HG02588 (cell line): ENCODE data around the gene LUZP4.
"Not testable (repeated sequence)": the region's sequence is repeated elsewhere in the genome, so short reads cannot be mapped to it uniquely, and the experiment has no call there.

Source experiments
- ATAC-seq: cut with Tn5 transposase; IDR thresholded peaks from one replicate; pipeline ENCODE4 v1.9.1; 2021; ENCODE audit warnings: mild to moderate bottlenecking, moderate library complexity; ENCODE audit not compliant: unreplicated experiment

The LUZP4 gene

DNA sequence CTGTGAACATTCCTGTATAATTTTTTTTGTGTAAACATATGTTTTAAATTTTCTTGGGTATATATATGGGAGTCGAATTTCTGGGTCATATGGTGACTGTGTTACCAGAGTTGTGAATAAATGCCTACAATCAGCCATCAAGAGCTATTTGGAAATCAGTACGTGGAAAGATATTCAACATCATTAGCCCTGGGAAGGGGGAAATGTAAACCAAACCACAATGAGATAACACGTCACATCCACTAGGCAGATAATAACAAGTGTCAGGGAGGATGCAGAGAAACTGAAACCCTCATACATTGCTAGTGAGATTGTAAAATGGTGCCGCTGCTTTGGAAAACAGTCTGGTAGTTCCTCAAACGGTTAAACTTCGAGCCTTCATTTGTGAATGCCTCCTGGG lies 43.9 kb downstream of the LUZP4 start:
- ATAC-seq: no peak

DNA sequence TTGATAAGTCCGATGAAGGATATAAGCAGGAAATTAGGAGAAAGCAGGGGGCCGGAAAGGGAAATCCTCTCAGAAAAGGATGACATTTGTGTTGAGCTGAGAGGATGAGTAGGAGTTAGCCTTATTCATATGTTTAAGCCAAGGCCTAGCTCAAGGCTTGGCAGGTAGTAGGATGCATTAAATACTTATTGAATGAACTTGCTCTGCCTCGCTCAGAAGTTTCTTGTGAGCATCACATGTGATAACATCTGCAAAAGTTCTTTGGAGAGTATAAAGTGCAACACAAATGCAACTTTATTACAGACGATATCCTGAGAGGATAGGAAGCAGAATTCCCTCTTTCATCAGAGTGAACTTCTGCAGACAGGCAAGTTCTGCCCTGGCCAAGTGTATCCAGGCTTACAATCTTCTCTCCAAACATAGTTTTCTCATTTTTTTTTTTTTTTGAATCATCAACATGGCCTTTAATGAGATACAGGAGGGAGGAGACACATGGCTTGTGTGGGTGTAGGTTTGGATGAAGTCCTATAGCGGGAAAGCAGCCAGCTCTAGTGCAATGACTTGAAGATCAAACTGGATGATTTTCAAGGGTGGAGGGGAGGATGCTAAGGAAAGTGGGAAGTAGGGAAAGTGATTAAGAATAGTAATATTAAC lies 48.1 kb downstream of the LUZP4 start:
- no peak for ATAC-seq

DNA sequence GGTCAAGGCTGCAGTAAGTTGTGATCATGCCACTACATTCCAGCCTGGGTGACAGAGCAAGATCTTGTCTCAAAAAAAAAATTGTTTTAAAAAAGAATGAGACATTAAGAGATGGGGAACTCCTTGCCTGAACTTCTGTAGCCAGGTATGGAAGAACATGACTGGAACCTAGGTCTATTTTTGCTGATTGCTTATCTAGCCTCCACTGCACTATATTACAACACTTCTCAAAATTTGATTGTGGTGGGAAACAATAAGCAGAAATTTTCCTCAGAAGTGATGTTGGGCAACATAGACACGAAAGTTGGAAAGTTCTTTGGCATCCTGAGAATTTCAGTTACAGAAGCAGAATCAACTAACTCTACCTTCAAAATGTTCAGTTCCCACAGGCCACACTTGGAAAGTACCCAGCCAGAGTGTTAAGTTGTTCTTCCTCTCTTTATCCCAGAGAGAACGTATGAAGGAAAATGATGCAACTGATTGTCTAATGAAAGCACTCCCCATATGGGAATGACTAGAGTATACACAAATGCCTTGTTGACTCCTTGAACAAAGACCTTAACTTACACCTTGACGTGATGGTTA lies 50.0 kb downstream of the LUZP4 start:
- ATAC-seq: no peak

DNA sequence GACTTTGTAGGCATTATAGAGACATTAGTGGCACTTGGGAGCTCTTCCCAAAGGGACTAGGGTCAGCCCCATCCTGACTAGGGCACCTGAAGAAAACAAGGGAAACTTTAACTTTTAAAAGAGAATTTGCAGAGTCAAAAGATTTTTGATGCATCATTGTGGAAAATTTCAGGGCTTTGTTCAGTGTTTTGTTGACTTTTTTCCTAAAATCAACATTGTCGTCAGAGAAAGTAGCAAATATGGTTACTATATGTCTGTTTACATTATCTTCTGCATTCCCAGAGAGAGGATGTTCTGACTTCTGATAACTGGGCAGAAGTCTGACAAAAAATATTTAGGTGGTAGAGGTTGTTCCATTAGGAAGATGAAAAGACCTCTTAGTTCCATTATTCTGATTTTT lies 51.9 kb downstream of the LUZP4 start:
- ATAC-seq: no peak

DNA sequence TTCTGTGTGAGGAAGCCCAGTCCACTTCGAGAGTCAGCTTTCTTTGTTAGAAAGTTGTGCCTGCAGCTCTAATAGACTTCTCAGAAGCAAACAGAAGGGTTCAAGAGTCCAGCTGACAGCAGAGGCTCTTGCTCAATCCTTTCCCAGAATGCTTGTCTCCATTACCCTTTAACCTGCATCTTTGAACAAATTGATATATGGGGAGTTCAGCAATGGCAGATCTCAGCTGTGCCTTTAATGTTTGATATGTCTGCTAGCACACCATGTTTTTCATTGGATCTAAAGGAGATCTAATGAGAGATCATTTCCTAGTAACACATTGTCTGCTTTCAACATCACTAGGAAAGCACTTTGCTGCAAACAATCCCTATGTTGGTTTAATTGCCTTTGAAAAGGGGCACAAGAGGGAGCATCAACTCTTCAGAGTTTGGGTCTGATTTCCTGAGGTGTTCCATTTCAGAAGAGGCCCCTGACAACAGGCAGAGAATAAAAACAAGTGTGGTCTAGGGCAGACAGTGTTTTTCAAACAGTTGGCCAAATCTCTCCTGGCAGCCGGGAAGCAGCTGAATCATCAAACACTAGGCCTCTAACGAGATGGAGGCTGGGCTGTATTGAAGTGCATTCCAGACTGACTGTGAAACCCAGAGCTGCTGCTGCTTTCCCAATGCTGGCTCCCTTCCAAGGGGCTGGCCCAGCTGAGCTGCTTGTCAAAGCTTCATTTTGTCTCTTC lies 55.5 kb downstream of the LUZP4 start:
- no peak for ATAC-seq

DNA sequence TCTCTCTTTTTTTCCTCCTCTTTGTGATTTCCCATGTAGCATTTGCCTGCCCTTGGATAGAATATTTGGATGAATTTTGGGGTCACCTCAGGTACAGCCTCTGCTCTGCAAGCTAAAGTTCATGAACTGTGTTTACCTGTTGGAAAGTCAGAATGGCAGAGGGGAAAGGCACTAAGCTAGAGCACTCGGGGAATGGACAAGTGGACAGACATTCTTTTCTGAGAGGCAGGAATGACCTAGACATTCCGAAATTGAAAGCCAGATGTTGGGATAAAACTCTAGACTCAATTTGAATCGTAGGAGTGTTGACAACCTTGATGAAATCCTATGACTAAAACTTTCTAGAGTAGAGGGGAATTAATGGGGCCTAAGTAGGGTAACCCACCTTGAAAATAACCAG lies 56.1 kb downstream of the LUZP4 start:
- ATAC-seq: no peak

DNA sequence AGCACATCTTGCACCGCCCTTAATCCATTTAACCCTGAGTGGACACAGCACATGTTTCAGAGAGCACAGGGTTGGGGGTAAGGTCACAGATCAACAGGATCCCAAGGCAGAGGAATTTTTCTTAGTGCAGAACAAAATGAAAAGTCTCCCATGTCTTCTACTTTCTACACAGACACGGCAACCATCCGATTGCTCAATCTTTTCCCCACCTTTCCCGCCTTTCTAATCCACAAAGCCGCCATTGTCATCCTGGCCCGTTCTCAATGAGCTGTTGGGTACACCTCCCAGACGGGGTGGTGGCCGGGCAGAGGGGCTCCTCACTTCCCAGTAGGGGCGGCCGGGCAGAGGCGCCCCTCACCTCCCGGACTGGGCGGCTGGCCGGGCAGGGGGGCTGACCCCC lies 57.2 kb downstream of the LUZP4 start:
- not testable (repeated sequence) for ATAC-seq

DNA sequence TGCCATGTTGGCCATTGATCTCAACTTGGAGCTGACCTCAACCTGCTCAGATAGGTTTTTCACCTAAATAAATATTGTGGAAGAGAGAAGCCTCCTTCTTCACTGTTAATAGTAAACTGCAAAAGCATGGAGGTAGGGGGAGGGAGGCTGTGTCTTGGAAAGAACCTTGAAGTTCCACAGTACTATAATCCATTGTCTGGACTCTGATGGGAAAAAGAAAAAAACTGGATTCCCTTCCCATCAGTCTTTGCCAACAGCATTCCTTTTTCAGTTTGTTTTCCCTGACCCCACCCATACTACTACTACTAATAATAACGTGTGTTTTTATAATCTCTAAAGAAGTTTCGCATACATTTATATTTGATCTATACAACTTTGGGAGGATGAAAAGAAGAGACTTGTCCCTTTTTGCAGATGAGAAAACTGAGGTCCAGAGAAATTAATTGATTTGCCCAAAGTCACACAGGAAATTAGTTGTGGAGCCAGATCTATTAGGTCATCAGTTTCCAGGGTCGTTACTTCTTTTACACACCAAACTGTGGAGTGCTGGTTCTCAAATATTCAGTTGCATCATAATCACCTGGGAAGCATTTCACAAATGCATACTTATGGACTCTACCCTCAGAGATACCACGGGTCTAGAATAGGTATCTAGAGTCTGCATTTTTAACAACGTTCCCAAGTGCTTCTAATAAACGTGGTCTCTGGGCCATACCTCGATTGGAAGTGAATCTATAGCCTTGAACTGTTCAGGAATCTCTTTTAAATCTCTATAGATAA lies 59.1 kb downstream of the LUZP4 start:
- no peak for ATAC-seq

DNA sequence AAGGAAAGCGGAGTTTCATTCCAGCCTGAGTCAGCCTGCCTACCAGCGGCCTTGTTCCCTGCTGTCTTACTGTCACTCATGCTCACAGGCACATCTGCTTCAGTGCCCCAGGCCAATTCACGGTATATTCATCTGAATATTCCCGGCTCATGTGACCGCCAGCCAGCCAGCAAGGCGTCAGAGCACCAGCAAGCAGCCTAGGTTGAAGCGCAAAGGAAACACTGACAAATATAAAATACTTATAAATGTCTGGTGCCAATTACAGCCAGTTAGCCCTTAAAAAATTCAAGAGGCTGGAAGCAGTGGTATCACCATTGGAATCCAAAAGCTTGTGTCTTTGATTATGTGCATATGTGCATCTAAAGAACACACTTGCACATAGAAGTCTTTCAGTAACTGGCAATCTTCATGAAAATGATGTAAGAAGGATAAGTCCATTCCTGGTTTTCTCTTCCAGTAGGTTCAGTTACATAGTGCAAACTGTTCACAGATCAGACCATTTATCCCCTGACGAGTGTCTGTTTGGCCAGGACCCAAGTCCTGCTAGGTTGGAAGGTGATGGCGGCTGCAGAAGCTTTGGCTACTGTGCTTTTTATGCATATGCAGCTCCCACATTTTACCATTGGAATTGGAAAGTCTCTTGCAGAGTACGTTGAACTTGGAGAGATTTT lies 61.3 kb downstream of the LUZP4 start:
- no peak for ATAC-seq

DNA sequence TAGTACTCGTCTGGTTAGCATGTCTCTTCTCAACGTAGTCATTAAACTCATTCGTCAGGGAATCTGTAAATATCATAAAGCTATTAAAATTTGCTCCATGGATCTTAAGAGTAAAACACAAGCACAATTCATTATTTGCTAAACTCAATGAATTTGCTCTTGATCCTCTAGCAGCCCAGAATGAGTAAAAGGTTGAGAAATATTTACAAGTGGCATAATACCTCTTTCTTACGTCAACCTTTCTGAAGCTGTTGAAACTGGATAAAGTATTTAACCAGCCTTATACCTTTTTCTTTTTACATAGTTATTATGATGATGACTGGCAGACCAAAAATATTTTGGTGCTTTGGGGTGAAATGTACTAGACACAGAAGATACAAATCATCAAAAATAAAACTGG lies 66.9 kb downstream of the LUZP4 start:
- no peak for ATAC-seq
